GM12801 (cell line): ENCODE data around the gene NSMF.

Source experiments
- TF ChIP-seq, protein P1 (sequence below): IDR thresholded peaks from one replicate; pipeline ENCODE4 v1.5.1; 2011; ENCODE audit warnings: control low read depth; ENCODE audit not compliant: insufficient read length; ENCODE audit errors: extremely low read depth

Gene NSMF

GRCh38 chr9:137484551-137485315, 25.6 kb upstream of the NSMF start:
- TF ChIP-seq, protein P1, sequence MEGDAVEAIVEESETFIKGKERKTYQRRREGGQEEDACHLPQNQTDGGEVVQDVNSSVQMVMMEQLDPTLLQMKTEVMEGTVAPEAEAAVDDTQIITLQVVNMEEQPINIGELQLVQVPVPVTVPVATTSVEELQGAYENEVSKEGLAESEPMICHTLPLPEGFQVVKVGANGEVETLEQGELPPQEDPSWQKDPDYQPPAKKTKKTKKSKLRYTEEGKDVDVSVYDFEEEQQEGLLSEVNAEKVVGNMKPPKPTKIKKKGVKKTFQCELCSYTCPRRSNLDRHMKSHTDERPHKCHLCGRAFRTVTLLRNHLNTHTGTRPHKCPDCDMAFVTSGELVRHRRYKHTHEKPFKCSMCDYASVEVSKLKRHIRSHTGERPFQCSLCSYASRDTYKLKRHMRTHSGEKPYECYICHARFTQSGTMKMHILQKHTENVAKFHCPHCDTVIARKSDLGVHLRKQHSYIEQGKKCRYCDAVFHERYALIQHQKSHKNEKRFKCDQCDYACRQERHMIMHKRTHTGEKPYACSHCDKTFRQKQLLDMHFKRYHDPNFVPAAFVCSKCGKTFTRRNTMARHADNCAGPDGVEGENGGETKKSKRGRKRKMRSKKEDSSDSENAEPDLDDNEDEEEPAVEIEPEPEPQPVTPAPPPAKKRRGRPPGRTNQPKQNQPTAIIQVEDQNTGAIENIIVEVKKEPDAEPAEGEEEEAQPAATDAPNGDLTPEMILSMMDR: no peak

DNA sequence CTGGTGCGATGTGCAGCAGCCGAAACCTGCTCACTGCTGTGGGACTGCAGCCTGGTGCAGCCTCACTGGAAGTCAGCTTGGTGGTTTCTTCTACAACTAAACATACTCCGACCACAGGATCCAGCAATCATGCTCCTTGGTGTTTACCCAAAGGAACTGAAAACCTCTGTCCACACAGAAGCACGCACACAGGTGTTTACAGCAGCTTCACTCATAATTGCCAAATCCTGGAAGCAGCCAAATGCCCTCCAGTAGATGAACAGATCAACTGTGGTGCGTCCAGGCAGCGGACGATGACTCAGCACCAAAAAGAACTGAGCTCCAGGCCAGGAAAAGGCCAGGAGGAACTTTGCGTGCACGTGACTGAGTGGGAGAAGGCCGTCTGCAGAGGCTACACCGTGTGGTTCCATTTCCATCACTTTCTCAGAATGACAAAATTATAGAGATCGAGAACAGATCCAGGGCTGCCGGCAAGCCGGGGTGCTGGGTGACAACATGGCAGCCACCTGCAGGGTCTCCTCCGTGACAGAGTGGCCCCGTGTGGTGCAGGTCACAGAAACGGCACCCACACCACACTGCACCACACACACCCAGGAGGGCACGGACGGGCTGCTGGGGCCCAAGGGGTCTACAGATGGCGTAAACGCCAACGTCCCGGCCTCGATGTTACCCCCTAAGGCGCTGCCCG, 23.1 kb upstream of the NSMF start:
- TF ChIP-seq, protein P1: no peak

GRCh38 chr9:137480686-137481683, 21.9 kb upstream of the NSMF start:
- TF ChIP-seq, protein P1: no peak

DNA sequence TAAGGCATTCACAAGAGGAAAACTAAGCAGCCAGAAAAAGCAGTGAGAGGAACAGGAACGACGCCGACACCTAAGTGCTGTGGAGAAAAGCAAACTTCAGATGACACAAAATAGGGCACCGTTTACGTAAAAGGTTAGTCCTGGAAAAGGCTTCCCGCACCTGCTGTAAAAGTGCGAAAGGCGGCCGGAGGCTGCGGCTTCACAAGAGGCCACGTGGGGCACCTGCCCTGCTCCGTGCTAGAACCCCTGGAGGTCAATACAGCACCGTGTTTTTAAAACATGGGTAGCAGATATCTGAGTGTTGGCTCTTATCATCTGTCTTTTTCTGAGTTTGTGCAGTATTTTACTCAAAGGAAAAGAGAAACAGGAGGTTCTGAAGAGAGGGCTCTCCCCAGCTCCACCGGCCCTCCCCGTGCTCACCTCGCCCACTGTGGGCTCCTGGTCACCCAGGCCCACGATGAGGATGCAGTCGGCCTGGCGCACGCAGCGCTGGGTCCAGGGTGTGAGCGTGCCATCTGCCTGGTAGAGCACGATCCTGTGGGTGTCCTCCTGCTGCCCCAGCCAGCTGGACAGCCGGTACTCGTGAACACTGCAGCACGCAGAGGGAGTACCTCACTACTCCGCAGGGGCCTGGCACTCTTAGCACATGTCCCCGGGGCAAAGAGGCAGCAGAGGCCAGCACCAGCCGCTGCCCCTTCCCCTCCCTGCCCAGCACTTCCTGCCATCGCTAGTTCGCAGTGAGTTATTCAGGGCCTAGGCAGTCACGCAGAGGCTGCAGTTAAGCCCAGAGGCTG, 21.0 kb upstream of the NSMF start:
- TF ChIP-seq, protein P1: no peak

- TF ChIP-seq, protein P1: no peak
Observed at GRCh38 chr9:137478962-137479861, 20.1 kb upstream of the NSMF start.

GRCh38 chr9:137478613-137478961, 19.5 kb upstream of the NSMF start:
- TF ChIP-seq, protein P1: no peak
